Metanephros (tissue), 1 donor: Measurements from ENCODE around the gene SULT1A1. TPM values are rescaled to one million over a fixed set of nuclear protein-coding genes. Genes with fewer than 3 reads are reported as not detected.

Experiments
- total RNA-seq: library from RNA; depleted of rRNA; stranded (reverse); fragments of >200 nt; gene quantifications from one replicate; pipeline ENCODE4 v1.2.3, GENCODE V29; 2014

Gene SULT1A1
- 31.4 TPM for total RNA-seq

DNA sequence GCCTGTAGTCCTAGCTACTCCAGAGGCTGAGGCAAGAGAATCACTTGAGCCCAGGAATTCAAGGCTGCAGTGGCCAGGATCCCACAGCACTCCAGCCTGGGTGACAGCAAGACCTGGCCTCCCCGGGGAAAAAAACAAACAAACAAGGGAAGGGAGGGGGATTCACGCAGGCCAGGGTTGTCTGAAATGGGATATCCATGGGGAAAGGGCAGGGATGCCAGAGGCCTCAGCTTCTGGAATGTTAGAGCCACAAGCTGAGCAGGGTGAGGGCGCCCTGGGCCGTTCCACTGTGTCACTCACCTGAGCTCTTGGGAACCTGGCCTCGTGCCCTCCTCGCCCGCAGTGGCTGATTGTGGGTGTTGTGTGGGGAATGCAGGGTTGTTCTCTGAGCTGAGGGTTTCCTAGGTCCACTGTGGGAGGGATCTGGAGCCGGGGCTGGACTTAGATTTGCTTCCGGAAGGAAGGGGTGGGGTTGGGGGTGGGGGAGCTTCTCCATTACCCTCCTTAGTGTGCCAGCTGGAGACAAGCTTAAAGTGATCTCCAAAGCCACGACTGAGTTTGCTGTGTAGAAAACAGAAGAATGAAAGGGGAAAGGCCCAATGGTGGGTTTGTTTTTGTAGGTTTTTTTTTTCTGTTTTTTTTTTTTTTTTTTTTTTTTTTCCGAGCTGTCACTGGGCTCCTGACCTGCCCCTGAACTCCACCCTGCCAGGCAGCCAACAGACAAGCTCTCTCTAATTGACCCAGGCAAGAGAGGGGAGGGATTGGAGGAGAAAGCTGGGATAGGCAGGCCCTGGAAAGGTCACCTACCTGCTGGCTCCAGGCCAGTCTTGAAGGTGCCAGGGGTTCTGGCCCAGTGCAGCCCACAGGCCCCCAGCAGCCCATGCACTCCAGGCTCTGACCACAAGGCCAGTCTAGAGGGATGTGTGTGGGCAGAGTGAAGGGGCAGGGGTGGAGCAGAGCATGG, at the start of gene SULT1A1:
Gene SULT1A1, minus strand, starts transcription at position 414 of the 964 bp plus-strand sequence. CDS start 1,189 bp downstream, outside the sequence.

DNA sequence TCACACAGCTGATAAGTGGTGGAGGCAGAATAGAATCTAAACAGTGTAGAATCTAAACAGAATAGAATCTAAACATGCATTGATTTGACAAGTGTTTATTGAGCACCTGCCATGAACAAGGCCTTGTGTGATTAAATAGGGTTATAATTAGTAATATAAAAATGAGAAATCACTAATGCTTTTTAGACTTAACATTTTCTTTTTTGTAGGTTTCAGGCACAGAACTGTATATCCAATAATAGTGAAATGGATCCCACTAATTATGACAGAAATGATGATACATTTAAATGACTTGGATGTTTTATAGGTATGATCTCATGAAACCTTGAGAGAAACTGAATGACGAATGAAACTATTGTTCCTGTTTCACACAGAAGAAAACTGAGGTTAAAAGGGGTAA, 27.9 kb upstream of the SULT1A1 start, which contains the start of gene NPIPB8:
Gene NPIPB8, plus strand, starts transcription at position 301 of the 400 bp plus-strand sequence. CDS start 296 bp downstream, outside the sequence.

DNA sequence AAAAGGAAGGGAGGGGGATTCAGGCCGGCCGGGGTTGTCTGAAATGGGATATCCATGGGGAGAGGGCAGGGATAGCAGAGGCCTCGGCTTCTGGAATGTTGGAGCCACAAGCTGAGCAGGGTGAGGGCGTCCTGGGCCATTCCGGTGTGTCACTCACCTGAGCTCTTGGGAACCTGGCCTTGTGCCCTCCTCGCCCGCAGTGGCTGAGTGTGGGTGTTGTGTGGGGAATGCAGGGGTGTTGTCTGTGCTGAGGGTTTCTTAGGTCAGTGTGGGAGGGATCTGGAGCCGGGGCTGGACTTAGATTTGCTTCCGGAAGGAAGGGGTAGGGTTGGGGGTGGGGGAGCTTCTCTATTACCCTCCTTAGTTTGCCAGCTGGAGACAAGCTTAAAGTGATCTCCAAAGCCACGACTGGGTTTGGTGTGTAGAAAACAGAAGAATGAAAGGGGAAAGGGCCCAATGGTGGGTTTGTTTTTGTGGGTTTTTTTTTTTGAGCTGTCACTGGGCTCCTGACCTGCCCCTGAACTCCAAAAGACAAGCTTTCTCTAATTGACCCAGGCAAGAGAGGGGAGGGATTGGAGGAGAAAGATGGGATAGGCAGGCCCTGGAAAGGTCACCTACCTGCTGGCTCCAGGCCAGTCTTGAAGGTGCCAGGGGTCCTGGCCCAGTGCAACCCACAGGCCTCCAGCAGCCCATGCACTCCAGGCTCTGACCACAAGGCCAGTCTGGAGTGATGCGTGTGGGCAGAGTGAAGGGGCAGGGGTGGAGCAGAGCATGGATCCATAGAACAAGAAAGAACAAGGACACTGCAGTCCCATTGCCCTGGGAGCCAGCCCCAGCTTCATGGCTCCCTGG, 12.8 kb downstream of the SULT1A1 start, which contains the start of gene SULT1A2:
Gene SULT1A2, minus strand, starts transcription at position 211 of the 852 bp plus-strand sequence. CDS start 1,120 bp downstream, outside the sequence.

Other genes starting within 250 kb of the SULT1A1 start
- 2.4 TPM for gene NPIPB6, start 246.5 kb downstream of the SULT1A1 start, total RNA-seq
- gene EIF3CL, start 206.2 kb downstream of the SULT1A1 start, total RNA-seq: 153 TPM
- gene NPIPB7, start 137.7 kb downstream of the SULT1A1 start, total RNA-seq: not detected
- gene CLN3, start 118.0 kb downstream of the SULT1A1 start, total RNA-seq: 24.5 TPM
- gene APOBR, start 115.4 kb downstream of the SULT1A1 start, total RNA-seq: 3.3 TPM
- gene IL27, start 103.2 kb downstream of the SULT1A1 start, total RNA-seq: not detected
- 4.1 TPM for gene NUPR1, start 71.1 kb downstream of the SULT1A1 start, total RNA-seq
- 18.4 TPM for gene SGF29, start 56.1 kb downstream of the SULT1A1 start, total RNA-seq
- gene SULT1A2, start 13.0 kb downstream of the SULT1A1 start, total RNA-seq: 0.47 TPM
- gene NPIPB8, start 28.0 kb upstream of the SULT1A1 start, total RNA-seq: 0.70 TPM
- 279 TPM for gene EIF3C, start 101.4 kb upstream of the SULT1A1 start, total RNA-seq
- gene NPIPB9, start 141.7 kb upstream of the SULT1A1 start, total RNA-seq: 2.9 TPM
- 57.9 TPM for gene ATXN2L, start 213.0 kb upstream of the SULT1A1 start, total RNA-seq
- 134 TPM for gene TUFM, start 236.3 kb upstream of the SULT1A1 start, total RNA-seq